Stimulated activated CD8-positive, alpha-beta memory T cell treated with anti-CD3 and anti-CD28 coated beads, Interleukin-4, amount 100 ng/mL, for 1 hour (primary cell): ENCODE results near the gene HVCN1.
"Not testable (repeated sequence)": the region's sequence is repeated elsewhere in the genome, so short reads cannot be mapped to it uniquely, and the experiment has no call there.

Source experiments
- DNase-seq, 2 donors: peaks; one replicate each; pipeline ENCODE4 v3.0.0-alpha.2; 2020; ENCODE audit warnings: low read depth in 2 of 2, low spot score in 1 of 2

The HVCN1 gene

GRCh38 chr12:110668480-110669192 lies 20.3 kb downstream of the HVCN1 start:
- DNase-seq = no peak

GRCh38 chr12:110667671-110668070 lies 21.2 kb downstream of the HVCN1 start:
- DNase-seq = no peak

DNA sequence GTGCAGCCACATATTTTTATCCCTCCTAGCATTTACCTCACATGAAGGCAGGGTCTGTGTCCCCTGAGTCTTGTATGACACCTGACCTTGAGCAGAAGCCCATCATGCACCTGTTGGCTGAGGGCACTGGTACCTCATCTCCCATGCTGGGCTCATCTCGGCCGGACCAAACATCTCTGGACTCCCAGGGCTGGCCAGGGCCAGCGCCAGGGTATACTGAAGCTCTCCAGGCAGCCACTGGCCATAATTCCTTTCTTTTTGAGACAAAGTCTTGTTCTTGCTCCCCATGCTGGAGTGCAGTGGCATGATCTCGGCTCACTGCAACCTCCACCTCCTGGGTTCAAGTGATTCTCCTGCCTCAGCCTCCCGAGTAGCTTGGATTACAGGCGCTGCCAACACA lies 22.0 kb downstream of the HVCN1 start:
- no peak for DNase-seq

GRCh38 chr12:110661337-110661972 lies 27.5 kb downstream of the HVCN1 start:
- DNase-seq = peak; percentile 19 to 23

DNA sequence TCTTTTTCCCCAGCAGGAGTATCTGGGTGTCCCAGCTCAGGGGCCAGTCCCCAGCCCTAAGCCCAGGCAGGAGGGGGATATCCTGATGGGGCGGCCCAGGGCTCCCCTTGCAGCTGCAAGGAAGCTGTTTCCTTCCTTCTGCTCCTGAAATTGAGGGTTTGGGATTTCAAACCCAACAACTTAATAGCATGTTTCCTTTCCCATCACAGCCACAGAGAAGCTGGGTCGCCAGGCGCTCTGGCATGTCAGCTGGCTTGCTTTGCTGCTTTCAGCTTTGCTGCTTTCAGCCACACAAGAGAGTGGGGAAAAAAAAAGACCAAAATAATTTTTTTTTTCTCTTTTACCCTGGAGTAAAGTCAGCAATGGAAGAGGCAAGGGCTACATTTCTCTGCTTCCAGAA lies 30.0 kb downstream of the HVCN1 start:
- no peak for DNase-seq

GRCh38 chr12:110658242-110658641 lies 30.7 kb downstream of the HVCN1 start:
- DNase-seq = no peak

- no peak for DNase-seq
Observed at GRCh38 chr12:110657747-110658146, 31.2 kb downstream of the HVCN1 start.

- no peak for DNase-seq
Observed at GRCh38 chr12:110656071-110656655, 32.8 kb downstream of the HVCN1 start.

GRCh38 chr12:110654238-110654637 lies 34.7 kb downstream of the HVCN1 start:
- not testable (repeated sequence) for DNase-seq

DNA sequence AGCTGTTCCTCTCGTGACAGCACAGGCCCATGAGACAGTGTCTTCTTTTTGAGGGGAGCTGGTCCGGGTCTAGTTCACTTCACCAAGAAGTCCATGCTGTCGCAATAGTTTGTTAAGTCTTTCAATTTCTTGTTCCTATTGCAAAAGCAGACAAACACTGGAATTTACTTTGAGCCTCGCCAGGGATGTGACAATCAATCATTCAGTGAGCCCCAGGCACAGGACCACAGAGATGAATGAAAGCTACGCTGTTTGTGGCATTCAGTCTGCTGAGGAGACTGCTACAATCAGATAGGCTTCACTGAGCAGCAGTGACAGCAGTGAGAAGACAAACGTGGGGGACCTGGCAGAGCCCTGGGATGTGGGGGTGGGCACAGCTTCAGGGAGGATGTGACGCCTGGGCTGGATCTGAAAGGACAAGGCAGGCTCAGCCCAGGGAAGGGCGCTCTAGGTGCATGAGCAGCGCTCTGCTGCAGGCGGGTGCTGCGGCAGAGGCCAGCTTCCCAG lies 39.5 kb downstream of the HVCN1 start:
- no peak for DNase-seq

GRCh38 chr12:110647631-110648040 lies 41.3 kb downstream of the HVCN1 start:
- no peak for DNase-seq

DNA sequence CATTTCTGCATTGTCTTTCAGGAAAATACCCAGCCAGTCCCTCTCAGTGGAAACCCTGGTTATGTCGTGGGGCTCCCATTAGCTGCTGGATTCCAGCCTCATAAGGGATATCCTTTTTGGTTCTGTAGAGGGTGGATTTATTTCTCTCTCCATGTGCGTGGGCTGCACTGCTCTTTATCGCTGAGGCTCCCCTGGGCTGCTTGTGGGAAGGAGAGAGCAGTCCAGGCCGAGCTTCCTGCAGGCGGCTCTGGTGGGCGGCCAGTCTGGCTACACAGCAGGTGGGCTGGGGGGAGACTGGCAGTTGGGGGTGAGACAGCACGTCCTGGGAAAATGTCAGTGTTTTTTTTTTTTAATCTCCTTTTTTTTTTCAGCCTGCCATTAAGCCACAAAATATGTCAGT lies 47.4 kb downstream of the HVCN1 start:
- no peak for DNase-seq

- no peak for DNase-seq
Observed at GRCh38 chr12:110640275-110641025, 48.5 kb downstream of the HVCN1 start.

DNA sequence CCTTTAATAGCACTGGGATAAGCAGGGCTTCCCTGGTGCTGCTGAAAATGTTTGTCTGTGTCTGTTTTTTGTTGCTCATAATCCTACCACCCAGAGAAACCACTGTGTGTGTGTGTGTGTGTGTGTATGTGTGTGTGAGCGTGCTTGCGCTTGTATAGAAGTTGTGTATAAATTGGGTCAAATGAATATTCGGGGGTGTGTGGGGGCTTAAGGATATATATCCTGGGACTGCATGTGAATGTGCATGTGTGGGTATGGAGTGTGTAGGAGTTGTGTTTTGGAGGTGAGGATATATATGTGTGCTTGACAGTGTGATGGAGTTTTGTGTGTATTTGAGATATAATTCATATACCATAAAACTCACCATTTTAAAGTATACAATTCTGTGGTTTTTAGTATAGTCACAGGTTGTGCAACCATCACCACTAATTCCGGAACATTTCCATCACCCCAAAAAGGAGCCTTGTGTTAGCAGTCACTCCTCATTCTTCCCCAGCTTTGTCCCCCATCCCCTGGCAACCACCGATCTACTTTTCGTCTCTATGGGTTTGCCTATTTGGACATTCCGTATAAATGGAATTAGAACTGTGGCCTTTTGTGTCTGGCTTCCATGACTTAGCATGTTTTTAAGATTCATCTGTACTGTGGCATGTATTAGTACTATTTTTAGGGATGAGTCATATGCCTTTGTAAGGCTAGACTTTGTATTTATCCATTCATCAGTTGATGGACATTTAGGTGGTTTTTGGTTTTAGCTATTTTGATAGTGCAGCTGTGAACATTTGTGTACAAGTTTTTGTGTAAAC lies 49.4 kb downstream of the HVCN1 start:
- DNase-seq = no peak

GRCh38 chr12:110638796-110639195 lies 50.1 kb downstream of the HVCN1 start:
- DNase-seq = no peak

- no peak for DNase-seq
Observed at GRCh38 chr12:110637869-110638441, 51.0 kb downstream of the HVCN1 start.

GRCh38 chr12:110636516-110636915 lies 52.4 kb downstream of the HVCN1 start:
- DNase-seq = no peak

GRCh38 chr12:110635055-110635454 lies 53.9 kb downstream of the HVCN1 start:
- DNase-seq = no peak

DNA sequence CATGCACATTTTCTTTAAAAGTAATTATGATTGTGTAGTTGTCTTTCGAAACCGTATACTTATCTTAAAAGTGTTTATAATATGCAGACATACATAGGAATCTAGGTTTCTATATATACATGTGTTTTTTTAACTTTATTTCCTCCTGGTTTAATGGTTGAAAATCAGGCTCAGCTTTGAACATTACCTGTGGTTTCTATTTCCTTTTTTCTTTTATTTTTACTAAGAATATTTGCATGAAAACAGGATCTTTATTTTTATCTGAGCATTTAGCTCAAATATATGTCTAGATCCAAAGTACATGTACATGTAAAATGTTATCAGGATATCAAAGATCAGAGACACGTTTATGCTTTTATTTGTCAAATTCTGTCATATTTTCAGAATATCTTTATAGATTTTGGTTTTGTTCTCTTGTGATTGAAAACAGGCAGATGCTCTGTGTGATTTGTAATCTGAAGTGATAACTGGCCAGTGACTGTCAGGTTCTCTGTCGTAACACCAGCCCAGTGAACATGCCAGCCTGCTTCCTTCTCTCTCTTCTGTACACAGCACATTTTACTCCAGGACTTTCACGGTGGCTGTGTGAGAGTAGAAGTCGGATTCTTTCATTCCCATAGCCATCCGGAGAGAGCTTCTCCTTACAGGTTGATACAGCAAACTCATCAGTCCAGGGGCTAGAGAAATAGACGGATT lies 61.3 kb downstream of the HVCN1 start:
- DNase-seq = no peak

DNA sequence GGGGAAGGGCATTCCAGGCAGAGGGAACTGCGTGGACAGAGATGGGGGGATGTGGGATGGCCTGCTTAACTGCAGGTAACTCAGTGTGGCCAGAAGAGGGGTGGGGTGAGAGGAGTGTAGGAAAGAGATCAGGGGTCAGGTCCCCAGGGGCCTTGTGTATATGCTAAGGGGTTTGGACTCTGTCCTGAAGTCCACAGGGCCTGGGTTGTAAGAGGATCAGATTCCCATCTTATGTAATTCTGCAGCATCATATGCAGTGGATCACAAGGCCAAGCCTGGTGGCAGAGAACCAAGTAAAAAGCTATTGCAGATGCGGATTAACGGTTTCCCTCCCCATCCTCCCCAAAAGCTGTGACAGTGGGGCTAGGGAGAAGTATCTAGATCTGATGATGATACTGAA lies 66.3 kb downstream of the HVCN1 start:
- DNase-seq = no peak
